ENCODE results near the gene APBA1. TPM values are rescaled to one million over a fixed set of nuclear protein-coding genes. Genes with fewer than 3 reads are reported as not detected.

APBA1 gene
- total RNA-seq, 1 experiment from 2014 or later = 0.34 TPM

GRCh38 chr9:69657269-69657668, 14.9 kb downstream of the APBA1 start:
- ChIA-PET POLR2A (no interaction called here), CTCF (no interaction called here)
- H3K4me1 ChIP-seq = no peaks in the 10 kb centered on the region
- H3K36me3 ChIP-seq (ENCODE audit: control insufficient read depth, insufficient read depth, low read length) = no peaks in the 10 kb centered on the region
- no peak for DNase-seq
- Mint-ChIP-seq H3K4me1 (ENCODE audit: low read depth, unreplicated experiment) (no peaks in the 10 kb centered on the region), H3K9me3 (ENCODE audit: unreplicated experiment) (no peaks in the 10 kb centered on the region), H3K36me3 (ENCODE audit: insufficient read depth, unreplicated experiment) (no peaks in the 10 kb centered on the region), H3K27me3 (ENCODE audit: insufficient read depth, unreplicated experiment) (no peaks in the 10 kb centered on the region), H3K4me3 (ENCODE audit: unreplicated experiment) (no peak overlapping the region), H3K27ac (ENCODE audit: unreplicated experiment) (no peak overlapping the region)
- H3K9me3 ChIP-seq = no peaks in the 10 kb centered on the region
- H3K27me3 ChIP-seq (replicated peaks; ENCODE audit: control insufficient read depth, insufficient read depth, low read length) = no peaks in the 10 kb centered on the region
- no peak overlapping the region for H3K4me3 ChIP-seq (ENCODE audit: low read depth, low read length)
- intact Hi-C loops (cut with micrococcal nuclease; ENCODE audit: unreplicated experiment) = no loop called here
- BruUV-seq (replicated peaks) = no TSS peak
- no peak for TF ChIP-seq CTCF (IDR thresholded peaks at IDR 0.05; ENCODE audit: insufficient read depth in 1 of 2, low read depth in 1 of 2, low read length in 1 of 2, severe bottlenecking in 1 of 2, unreplicated experiment in 1 of 2)

- H3K36me3 ChIP-seq (ENCODE audit: control insufficient read depth, insufficient read depth, low read length) = no peaks in the 10 kb centered on the region
- no TSS peak for BruUV-seq (replicated peaks)
- no peaks in the 10 kb centered on the region for H3K9me3 Mint-ChIP-seq (ENCODE audit: unreplicated experiment)
- H3K4me3 ChIP-seq (ENCODE audit: low read depth, low read length) = no peak overlapping the region
- ChIA-PET CTCF (no interaction called here), POLR2A (no interaction called here)
- no peak for TF ChIP-seq CTCF (IDR thresholded peaks at IDR 0.05; ENCODE audit: insufficient read depth in 1 of 2, low read depth in 1 of 2, low read length in 1 of 2, severe bottlenecking in 1 of 2, unreplicated experiment in 1 of 2)
- H3K9me3 ChIP-seq = no peaks in the 10 kb centered on the region
- intact Hi-C loops (cut with micrococcal nuclease; ENCODE audit: unreplicated experiment) = no loop called here
- H3K4me3 Mint-ChIP-seq (ENCODE audit: unreplicated experiment) = no peak overlapping the region
- H3K27ac Mint-ChIP-seq (ENCODE audit: unreplicated experiment) = no peak overlapping the region
- DNase-seq = no peak
- no peaks in the 10 kb centered on the region for H3K36me3 Mint-ChIP-seq (ENCODE audit: insufficient read depth, unreplicated experiment)
- H3K4me1 Mint-ChIP-seq (ENCODE audit: low read depth, unreplicated experiment) = no peaks in the 10 kb centered on the region
- no peaks in the 10 kb centered on the region for H3K27me3 ChIP-seq (replicated peaks; ENCODE audit: control insufficient read depth, insufficient read depth, low read length)
- no peaks in the 10 kb centered on the region for H3K4me1 ChIP-seq
- no peaks in the 10 kb centered on the region for H3K27me3 Mint-ChIP-seq (ENCODE audit: insufficient read depth, unreplicated experiment)
Measured at GRCh38 chr9:69655065-69655464, 17.1 kb downstream of the APBA1 start.

DNA sequence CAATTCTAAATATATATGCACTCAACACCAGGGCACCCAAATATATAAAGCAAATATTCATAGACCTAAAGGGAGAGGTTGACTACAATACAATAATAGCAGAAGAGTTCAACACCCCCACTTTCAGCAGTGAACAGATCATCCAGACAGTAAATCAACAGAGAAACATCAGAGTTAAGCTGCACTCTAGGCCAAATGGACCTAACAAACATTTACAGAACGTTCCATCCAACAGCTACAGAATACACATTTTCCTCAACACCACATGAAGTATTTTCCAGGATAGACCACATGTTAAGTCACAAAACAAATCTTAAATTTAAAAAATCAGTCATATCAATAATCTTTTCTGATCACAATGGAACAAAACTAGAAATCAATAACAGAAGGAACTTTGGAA, 18.9 kb downstream of the APBA1 start:
- TF ChIP-seq CTCF (IDR thresholded peaks at IDR 0.05; ENCODE audit: insufficient read depth in 1 of 2, low read depth in 1 of 2, low read length in 1 of 2, severe bottlenecking in 1 of 2, unreplicated experiment in 1 of 2) = no peak
- no peaks in the 10 kb centered on the region for H3K9me3 Mint-ChIP-seq (ENCODE audit: unreplicated experiment)
- Histone ChIP-seq H3K4me3 (ENCODE audit: low read depth, low read length) (no peak overlapping the region), H3K36me3 (ENCODE audit: control insufficient read depth, insufficient read depth, low read length) (no peaks in the 10 kb centered on the region), H3K27me3 (replicated peaks; ENCODE audit: control insufficient read depth, insufficient read depth, low read length) (no peaks in the 10 kb centered on the region), H3K9me3 (no peaks in the 10 kb centered on the region), H3K4me1 (no peaks in the 10 kb centered on the region)
- BruUV-seq (replicated peaks) = no TSS peak
- H3K36me3 Mint-ChIP-seq (ENCODE audit: insufficient read depth, unreplicated experiment) = no peaks in the 10 kb centered on the region
- DNase-seq = no peak
- H3K27me3 Mint-ChIP-seq (ENCODE audit: insufficient read depth, unreplicated experiment) = peaks cover 3% of the 10 kb centered on the region
- no peak overlapping the region for H3K4me3 Mint-ChIP-seq (ENCODE audit: unreplicated experiment)
- intact Hi-C loops (cut with micrococcal nuclease; ENCODE audit: unreplicated experiment) = no loop called here
- POLR2A ChIA-PET = no interaction called here
- H3K27ac Mint-ChIP-seq (ENCODE audit: unreplicated experiment) = no peak overlapping the region
- CTCF ChIA-PET = no interaction called here
- H3K4me1 Mint-ChIP-seq (ENCODE audit: low read depth, unreplicated experiment) = no peaks in the 10 kb centered on the region
